ENCODE data around the gene GPRIN2.

Gene GPRIN2

GRCh38 chr10:46522295-46523118 is 34.0 kb downstream of the GPRIN2 start:
- no peak for TF ChIP-seq CTCF (IDR thresholded peaks at IDR 0.05; ENCODE audit: borderline replicate concordance, insufficient read depth, low read depth, low read length)
- no peak overlapping the region for H3K4me3 ChIP-seq (ENCODE audit: low read depth, low read length)

GRCh38 chr10:46520941-46521340 is 35.5 kb downstream of the GPRIN2 start:
- no peak overlapping the region for H3K4me3 ChIP-seq (ENCODE audit: low read depth, low read length)
- no peak for TF ChIP-seq CTCF (IDR thresholded peaks at IDR 0.05; ENCODE audit: borderline replicate concordance, insufficient read depth, low read depth, low read length)

GRCh38 chr10:46520381-46520780 is 36.1 kb downstream of the GPRIN2 start:
- H3K4me3 ChIP-seq (ENCODE audit: low read depth, low read length), result no peak overlapping the region
- TF ChIP-seq CTCF (IDR thresholded peaks at IDR 0.05; ENCODE audit: borderline replicate concordance, insufficient read depth, low read depth, low read length), result no peak

GRCh38 chr10:46518028-46518725 is 38.3 kb downstream of the GPRIN2 start:
- TF ChIP-seq CTCF (IDR thresholded peaks at IDR 0.05; ENCODE audit: borderline replicate concordance, insufficient read depth, low read depth, low read length), result no peak

GRCh38 chr10:46517541-46517940 is 38.9 kb downstream of the GPRIN2 start:
- TF ChIP-seq CTCF (IDR thresholded peaks at IDR 0.05; ENCODE audit: borderline replicate concordance, insufficient read depth, low read depth, low read length), result no peak

More at GRCh38 chr10:46518028-46518725, 38.3 kb downstream of the GPRIN2 start:
- H3K4me3 ChIP-seq (ENCODE audit: low read depth, low read length), result no peak overlapping the region

GRCh38 chr10:46516660-46517416 is 39.6 kb downstream of the GPRIN2 start:
- TF ChIP-seq CTCF (IDR thresholded peaks at IDR 0.05; ENCODE audit: borderline replicate concordance, insufficient read depth, low read depth, low read length), result no peak
- no peak overlapping the region for H3K4me3 ChIP-seq (ENCODE audit: low read depth, low read length)

More at GRCh38 chr10:46517541-46517940, 38.9 kb downstream of the GPRIN2 start:
- no peak overlapping the region for H3K4me3 ChIP-seq (ENCODE audit: low read depth, low read length)

All from GM12875 (cell line).